Stimulated activated CD4-positive, alpha-beta T cell treated with anti-CD3 and anti-CD28 coated beads, Interleukin-15, amount 100 ng/mL, for 1 hour (primary cell): ENCODE results near the gene GNAT3.

Experiments used
- DNase-seq, 2 donors: peaks; one replicate each; pipeline ENCODE4 v3.0.0-alpha.2; 2020; ENCODE audit warnings: low read depth in 1 of 2, low spot score in 1 of 2

The GNAT3 gene

DNA sequence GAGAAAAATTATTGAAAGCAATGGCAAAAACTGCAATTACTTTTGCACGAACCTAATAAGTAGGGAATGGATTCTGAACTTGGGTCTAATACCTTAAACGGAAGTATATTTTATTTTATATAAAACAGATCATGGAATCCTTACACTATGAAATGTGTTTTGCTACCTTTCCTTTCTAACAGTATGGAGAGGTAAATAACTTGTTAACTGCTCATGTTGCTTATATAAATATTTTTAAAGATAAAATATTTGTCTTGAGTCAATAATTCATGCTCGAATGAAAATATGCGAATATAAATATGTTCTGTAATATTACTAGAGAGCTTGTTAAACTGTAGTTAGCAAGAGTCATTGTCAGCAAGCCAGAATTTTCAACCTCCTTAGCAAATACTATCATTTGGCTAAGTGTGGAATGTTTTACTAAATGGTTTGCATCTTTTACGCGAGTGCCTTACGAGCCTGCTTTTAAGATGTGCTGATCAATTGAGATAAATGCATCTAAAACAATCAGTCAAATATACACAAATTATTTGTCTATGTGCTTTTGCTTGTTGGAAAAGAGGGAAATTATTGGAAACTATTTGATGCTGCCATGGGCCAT is 5.9 kb downstream of the GNAT3 start:
- no peak for DNase-seq

DNA sequence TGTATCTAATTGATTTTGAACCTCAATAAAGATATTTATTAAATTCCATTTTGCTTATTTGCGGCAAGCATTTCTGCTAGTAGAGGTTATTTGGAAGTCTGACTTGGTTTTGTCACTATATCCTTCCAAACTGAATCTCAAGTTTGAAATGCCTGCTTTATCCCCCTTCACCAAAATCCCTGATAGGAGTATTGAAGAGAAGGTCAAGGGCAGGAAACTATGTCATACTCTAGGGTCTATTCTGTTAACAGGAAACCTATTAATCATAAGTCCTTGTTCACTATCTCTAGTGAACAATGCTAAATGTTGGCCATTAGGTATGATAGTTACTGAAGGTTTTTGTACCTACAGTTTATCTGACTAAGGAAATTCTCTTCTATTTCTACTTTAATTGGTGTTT is 11.5 kb downstream of the GNAT3 start:
- no peak for DNase-seq

DNA sequence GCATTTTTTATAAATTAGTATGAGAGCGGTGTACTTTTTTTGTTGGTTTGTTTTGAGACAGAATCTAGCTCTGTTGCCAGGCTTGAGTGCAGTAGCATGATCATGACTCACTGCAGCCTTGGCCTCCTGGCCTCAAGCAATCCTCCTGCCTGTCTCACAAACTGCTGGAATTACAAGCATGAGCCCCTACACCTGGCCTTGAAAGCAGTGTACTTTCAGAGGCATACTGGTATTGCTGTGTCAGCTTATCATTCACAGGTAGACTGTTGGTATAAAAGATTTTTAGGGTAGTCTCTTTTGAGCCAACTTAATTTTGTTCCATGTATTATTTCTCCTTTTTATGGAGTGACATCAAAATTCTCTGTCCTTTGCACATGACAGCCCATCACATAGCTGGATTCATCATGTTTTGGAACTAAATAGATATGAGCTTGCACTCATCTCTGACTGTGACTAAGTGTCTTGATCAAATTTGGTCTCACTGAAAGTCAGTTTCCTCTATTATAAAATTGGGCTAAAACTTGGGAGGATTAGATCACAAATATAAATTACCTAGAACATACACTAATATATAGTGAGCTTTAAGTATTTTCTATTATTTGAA is 12.4 kb downstream of the GNAT3 start:
- no peak for DNase-seq

DNA sequence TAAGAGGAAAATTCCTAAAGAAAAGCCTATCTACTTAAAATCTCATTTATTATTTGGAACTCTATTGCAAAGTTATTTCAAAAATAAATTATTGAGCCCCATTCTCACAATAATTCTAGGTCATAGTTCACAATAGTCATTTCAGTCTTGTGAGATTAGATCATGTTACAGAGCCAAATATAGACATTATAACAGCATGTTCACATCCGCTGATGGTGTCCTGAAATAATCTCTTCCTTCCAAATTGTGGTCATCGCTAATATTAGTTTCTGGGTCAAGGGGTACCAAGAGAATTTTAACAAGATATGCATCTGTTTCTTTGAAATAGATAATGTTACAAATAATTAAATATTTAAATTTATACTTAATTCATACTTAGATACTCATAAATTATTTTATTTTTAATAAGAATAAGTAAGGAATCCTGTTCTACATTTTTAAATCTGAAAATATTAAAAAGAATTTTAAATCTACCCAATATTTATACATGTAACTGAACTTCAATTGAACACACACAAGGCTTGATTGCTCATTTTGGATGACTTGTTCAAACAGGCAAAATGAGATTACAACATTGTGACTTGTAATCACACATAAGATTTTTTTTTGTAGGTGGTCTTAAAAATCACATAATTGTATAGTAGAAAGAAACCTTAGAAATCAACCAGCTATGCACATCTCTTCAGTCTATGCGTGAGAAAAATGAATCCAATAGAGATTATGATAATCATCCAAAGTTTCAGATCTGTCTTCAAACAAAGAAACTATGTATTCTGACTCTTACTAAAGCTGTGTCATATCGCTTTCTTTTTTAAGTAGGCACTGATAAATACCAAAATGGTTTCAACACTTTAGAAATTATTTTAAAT is 13.1 kb downstream of the GNAT3 start:
- no peak for DNase-seq

DNA sequence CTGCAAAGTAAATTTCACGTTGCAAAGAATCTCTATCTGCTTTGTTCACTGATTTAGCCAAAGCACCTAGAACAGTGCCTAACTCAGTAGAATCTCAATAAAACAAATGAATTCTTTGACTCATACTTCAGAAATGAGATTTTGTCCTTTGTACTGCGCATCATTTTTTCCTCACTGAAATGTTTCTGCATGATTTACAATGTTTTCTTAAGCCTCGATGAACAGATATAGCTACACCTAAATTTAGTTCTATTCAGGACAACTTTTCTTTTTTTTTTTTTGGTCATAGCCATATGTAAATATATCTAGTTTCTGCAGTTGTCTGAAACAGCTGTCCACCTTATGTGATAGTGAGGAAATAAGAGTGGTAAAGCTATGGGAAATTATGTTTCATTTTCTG is 15.3 kb downstream of the GNAT3 start:
- no peak for DNase-seq

DNA sequence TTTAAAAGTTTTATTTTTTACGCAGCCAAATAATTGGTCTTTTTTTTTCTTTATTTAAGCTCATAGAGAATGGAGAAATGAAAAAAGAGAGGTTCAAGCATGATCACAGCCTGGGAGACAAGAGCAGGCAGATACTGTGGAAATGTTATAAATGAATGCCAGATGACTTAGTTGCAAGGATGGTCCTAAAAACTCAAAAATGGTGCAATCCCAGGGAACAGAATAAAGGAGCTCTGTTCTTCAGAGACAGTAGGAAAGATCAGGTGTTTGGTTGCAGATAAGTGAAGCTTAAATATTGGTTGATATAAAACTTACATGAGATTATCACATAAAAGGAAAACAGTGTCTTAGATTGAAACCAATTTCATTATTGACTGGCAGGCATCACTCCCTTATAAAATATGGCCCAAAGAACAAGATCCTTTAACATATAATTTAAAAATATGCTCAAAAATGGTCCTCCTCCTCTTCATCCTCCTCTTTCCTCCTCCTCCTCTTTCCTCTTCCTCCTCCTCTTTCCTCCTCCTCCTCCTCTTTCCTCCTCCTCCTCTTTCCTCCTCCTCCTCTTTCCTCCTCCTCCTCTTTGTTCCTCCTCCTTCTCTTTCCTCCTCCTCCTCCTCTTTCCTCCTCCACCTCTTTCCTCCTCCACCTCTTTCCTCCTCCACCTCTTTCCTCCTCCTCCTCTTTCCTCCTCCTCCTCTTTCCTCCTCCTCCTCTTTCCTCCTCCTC is 18.6 kb downstream of the GNAT3 start:
- DNase-seq: no peak

DNA sequence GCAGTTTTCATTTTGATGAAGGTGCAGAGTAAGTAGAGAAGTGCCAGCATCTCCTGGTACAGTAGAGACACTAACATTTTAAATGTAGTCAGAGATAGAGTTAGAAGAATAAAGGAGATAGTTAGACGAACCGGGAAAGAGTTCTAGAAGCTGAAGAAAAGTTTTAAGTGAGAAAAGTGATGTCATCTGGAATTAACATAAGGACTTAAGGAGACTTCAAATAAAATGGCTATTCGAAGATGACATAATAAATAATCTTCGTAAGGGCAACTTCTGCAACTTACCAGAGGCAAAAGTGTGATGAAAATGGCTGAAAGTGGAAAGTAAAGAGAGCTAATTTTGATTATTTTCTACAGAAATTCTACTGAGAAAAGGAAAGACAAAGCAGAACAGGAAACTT is 20.4 kb downstream of the GNAT3 start:
- DNase-seq: no peak

DNA sequence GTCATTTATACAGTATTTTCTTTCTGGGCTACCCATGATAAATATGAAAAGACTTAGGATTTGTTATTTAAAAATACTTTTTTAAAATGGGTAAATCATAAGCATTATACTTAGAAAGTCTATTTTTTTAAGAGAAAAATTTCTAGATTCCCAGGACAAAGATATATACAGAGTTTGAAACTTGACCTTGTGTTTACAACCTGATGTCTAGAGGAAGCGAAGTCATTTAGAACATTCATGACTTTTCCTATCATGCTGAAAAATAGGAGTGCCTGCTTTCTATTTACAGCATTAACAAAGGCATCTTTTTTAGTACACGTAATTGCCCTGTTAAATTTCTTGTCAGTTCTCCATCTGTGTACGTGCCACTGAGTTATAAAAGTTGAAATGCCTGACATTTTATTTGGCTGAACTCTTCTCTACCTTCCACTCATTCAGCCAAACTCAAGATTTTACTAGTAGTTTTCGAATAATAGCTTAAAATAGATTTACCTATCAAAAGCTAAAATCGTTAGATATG is 23.0 kb downstream of the GNAT3 start:
- no peak for DNase-seq

DNA sequence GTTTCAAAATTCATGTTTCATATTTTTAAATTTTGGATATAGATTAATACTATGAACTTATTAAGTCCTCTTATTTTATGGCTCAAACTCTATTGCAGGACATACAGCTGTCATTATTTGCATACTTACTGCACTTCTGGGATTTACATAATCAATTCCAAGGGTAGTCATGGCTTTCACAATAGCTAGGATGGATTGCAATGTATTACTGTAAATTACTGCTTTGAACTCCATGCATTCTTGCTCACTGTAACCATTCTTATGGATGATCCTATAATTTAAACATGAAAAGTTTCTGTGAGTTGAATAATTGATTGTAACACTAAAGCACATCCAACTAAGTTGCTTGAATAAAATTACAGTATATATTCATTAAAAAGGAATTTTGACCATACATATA is 23.5 kb downstream of the GNAT3 start:
- no peak for DNase-seq

DNA sequence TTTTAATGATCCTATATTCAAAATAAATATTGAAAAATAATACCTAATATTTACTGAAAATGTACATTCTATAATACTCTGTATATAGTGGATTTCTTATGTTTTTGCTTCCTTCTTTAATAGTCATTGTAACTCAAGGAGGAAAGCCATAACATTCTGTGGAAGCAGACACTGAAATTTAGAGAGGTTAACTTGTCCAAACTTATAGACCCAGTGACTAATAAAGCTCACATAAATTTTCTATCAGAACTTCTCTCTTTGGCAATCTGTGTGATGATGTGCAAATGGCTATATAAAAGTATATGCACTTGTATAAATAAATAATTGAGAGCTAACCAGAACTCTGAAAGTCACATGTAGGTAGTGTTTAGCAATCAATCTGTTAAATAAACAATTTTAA is 26.1 kb downstream of the GNAT3 start:
- no peak for DNase-seq

DNA sequence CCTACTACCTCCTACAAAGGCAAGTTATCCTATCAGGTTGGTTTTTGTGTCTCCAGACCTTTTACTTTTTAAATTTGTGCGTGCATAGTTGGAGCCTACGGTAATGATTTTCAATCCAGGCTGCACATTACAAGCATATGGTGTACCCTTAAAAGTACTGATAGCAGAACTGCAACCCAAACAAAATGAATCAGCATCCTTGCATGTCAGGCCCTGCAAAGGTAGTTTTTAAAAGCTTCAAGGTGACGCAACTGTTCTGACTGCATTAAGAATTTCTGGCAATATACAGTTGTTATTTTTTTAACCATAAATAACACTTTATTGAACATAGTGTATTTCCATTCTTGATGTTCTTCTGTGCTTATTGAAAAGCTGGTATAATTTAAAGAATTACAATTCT is 28.9 kb downstream of the GNAT3 start:
- DNase-seq: no peak

DNA sequence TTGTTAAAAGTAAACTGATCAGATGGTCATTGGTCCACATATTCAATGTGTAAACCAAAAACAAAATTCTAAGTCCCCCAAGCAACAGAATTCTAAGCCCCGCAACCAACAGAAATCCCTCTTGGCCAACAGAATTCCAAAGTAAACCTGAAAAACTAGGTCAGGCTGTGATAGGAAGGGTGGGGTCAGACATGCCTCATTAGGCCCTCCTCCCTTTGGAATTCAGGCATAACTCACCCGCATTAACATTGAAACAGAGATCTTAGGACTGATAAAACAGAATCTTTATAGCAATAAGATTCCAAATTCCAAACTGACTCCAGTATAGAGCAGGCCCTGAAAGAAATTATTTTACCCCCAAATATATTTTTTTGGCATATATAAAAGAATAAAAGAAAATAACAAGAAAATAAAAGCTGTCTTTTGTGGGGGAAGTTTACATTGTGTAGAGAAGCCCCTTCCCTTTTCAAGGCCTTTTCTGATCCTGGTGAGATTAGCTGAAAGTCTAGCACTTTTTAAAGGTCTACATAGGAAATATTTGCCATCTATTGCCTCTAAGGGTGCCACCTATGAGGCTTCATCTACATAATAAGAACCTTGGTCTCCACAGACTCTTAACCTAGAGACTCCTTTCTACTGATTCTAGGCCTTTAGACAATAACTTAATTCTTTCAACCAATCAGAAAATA is 30.5 kb downstream of the GNAT3 start:
- no peak for DNase-seq

DNA sequence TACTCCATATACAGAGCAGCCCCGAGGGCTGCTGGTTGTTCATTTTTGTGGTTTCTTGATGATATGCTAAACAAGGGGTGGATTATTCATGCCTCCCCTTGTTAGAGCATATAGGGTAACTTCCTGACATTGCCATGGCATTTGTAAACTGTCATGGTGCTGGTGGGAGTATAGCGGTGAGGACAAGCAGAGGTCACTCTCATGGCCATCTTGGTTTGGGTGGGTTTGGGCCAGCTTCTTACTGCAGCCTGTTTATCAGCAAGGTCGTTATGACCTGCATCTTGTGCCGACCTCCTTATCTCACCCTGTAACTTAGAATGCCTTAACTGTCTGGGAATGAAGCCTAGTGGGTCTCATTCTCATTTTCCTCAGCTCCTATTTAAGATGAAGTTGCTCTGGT is 31.3 kb downstream of the GNAT3 start:
- no peak for DNase-seq

DNA sequence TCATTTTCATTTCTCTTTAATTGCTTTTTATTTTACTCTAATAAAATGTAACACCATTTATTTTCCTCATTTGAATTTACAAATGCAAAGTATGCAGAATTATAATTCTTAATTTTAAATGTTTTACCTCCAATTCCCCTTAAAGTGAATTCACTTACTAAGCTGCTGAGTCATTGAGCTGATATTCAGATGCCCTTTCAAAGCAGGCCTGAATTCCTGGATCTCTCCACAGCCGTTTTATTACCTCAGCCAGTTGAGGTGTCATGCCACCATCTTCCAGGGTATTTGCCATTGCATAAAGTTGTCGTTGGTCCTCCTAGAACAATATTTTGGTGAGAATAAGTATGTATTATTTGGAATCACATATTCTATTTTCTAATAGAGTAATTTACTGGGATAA is 33.2 kb downstream of the GNAT3 start:
- no peak for DNase-seq

DNA sequence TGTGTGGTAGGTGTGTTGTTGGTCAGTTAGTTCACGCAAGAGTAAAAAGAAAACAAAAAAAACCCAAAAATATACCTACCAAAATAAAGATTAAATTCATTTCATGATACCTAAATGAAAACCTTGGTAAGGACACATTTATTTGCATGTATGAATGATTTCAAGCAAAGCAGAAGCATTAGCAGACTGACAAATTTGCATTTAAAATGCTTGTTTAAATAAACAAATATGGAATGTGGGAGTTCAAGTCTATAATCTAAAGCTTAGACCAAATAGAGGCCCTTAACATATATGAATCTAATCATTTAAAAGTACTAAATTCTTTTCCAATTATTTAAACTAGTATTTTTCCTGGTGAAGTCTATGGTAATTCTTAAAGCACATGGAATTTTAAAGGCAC is 35.8 kb downstream of the GNAT3 start:
- no peak for DNase-seq

DNA sequence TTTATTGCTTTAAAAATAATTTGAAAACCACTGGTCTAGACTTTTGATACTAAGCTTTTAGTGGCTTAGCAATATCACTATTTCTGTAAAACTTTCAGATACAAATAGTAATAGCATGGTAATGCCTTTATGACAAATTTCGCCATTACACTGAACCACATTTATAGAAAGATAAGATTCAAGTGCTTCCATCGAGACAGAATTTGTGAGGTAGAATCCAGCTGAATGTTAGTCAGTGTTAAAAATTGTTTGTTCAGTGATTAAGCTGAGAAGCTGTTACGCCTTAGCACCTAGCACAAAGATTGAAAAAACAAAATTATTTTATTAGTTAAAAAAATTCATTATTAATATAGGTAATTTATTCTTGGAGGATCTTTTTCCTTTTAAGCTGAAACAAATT is 36.5 kb downstream of the GNAT3 start:
- DNase-seq: no peak

DNA sequence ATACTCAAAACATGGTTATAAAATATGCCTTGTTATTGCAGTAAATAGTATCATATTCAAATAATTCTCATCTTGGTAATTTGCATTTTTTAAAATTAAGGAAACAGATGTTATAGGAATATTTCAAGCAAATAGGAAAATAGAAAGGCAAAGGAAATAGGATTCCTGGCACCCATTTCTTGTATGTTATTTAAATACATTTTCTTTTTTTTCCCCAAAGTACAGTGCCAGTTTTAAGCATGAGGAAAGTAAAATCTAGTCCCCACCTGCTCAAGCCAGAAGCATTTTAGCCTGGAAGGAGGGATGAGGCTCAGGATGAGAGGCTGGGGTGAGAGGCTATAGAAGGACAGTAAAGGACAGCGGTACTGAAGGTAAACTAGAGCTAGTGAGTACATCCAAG is 38.1 kb downstream of the GNAT3 start:
- no peak for DNase-seq

DNA sequence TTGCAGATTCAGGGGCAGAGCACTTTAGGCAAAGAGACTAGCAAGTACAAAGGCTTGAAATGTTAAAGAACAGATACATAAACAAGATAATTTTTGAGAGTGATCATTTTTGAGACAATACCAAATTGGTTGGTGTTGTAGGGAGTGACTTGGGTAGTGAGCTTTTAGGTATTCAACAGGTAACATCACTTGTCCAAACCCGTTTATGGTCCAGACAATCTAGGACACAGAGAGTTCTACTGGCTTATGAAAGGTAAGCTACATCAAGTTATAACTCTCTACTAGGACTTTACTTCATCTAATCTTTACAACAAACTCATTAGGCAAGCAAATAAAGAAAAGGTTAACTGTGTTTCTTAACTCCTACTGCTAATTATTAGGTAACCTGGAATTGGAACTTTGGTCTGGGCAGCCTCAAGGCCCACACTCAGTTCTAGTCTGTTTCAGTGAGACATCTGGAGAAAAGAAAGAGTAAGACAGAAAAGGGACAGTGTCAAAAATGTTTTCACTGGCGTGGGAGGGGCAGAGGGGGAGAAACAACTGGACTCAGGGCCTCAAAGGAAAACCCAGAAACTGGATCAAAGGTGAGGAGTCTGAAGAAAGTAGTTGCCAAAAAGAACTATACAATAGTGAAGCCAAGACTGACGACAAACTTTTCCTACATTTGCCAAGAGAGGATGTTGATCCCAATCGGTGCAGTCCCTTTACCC is 39.2 kb downstream of the GNAT3 start:
- DNase-seq: no peak

DNA sequence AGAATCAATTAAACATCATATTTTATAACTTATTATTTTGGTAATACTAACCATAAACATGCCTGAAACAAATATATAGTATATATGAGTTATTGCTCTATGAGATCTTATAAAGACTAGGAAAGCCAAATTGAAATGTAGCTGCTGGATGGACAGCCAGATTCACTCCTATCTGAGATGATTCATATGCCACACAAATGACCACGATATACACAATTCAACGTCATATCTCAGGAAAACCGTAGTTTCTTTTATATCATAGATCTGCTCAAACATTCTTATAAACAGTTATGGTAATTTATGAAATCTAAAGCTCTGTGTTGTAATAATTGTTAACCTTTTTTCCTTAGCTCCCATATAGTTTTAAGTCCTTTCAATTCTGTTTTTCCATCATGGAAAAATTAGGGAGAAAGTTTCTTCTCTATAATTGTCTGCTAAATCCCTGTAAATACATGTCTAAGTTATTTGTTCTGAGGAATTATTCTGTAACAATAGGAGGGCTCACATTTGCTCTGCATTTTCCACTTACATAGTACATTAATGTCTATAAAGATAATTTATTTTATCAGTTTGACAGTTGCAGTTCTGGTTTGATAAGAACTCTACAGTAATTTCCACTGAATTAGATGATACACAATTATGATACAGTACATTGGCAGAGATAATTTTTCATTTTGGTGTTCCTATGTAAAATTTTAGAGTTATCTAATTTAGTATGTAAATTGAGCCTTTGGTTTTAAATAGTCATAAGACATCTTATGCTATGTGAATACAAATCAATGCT is 42.7 kb downstream of the GNAT3 start:
- no peak for DNase-seq

DNA sequence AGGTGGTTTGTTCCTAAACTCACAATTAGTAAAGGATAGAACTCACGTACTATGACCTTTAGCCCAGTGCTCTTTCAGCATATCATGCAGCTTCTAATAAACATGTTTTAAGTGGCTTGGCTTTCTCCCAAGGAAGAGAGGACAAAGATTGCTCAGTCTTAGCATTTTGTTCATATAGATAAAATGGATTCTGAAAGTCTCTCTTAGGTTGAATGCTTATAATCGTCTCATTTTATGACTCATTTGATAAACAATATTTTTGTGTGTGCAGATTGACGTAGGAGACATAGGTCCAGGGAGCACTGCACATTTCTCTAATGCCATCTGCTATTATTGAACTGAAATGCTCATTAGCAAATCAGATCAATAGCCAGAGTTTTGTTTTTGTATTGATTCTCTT is 44.8 kb downstream of the GNAT3 start:
- DNase-seq: no peak
